ENCODE measurements around the gene UBE4A.

The UBE4A gene

GRCh38 chr11:118341815-118342489, 17.4 kb upstream of the UBE4A start:
- TF ChIP-seq CTCF (IDR thresholded peaks at IDR 0.05; ENCODE audit: extremely low read depth, missing control alignments) = no peak
- no peak for DNase-seq (ENCODE audit: low spot score)

GRCh38 chr11:118342503-118343161, 16.8 kb upstream of the UBE4A start, which contains the start of gene CD3D:
CD3D (minus strand) TSS chr11:118342705; CDS start chr11:118342607, 98 bp downstream.
- no peak for TF ChIP-seq CTCF (IDR thresholded peaks at IDR 0.05; ENCODE audit: extremely low read depth, missing control alignments)
- no peak for DNase-seq (ENCODE audit: low spot score)

- no peak for TF ChIP-seq CTCF (IDR thresholded peaks at IDR 0.05; ENCODE audit: extremely low read depth, missing control alignments)
- DNase-seq (ENCODE audit: low spot score) = no peak
These were observed 16.2 kb upstream of the UBE4A start for GRCh38 chr11:118343248-118343647.

GRCh38 chr11:118343981-118344515, 15.4 kb upstream of the UBE4A start, which contains the start of gene CD3G:
CD3G (plus strand) TSS chr11:118344344; CDS start chr11:118344424, 80 bp downstream.
- no peak for DNase-seq (ENCODE audit: low spot score)
- no peak for TF ChIP-seq CTCF (IDR thresholded peaks at IDR 0.05; ENCODE audit: extremely low read depth, missing control alignments)

- DNase-seq (ENCODE audit: low spot score) = no peak
- no peak for TF ChIP-seq CTCF (IDR thresholded peaks at IDR 0.05; ENCODE audit: extremely low read depth, missing control alignments)
These were observed 9.9 kb upstream of the UBE4A start for GRCh38 chr11:118349475-118349874.

- no peak for TF ChIP-seq CTCF (IDR thresholded peaks at IDR 0.05; ENCODE audit: extremely low read depth, missing control alignments)
- DNase-seq (ENCODE audit: low spot score) = no peak
These were observed 6.2 kb upstream of the UBE4A start for GRCh38 chr11:118353084-118353710.

GRCh38 chr11:118358071-118358470, 1.3 kb upstream of the UBE4A start:
- TF ChIP-seq CTCF (IDR thresholded peaks at IDR 0.05; ENCODE audit: extremely low read depth, missing control alignments) = no peak
- no peak for DNase-seq (ENCODE audit: low spot score)

All from GM20000 (cell line).